ENCODE data around the gene LARGE1.

Gene LARGE1

DNA sequence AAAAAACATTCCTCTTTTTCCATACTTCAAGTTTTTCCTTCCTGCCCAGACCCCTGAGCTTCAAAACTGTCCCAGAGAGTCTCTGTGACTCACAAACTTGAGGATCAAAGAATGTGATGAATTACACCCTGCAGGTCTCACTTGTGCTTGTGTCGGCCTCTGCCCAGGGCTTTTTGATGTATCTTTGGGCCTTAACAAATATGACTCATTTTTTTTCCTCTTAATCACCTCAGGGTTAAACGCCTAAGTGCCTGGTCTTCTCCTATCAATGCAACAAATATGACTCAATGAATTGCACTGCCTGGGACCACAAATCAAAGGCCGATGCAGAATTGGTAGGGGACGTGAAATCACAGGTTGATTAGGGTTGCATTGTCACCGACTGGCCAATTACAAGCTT lies 267.7 kb downstream of the LARGE1 start:
- Histone ChIP-seq H3K9ac (ENCODE audit: low read depth, low read length, poor library complexity, severe bottlenecking) (no peak overlapping the region), H3K9me3 (ENCODE audit: insufficient read depth, low read depth, low read length) (peaks cover 6% of the 10 kb centered on the region; the same call in 1 of the 2 replicates), H3K4me2 (ENCODE audit: low read depth, low read length, poor library complexity, severe bottlenecking) (no peak overlapping the region), H3K36me3 (ENCODE audit: insufficient read depth, low read length) (no peaks in the 10 kb centered on the region), H3F3A (ENCODE audit: low read depth) (no peaks in the 10 kb centered on the region), H3K4me1 (ENCODE audit: insufficient read depth, low read length, poor library complexity, severe bottlenecking) (no peaks in the 10 kb centered on the region), H4K20me1 (ENCODE audit: insufficient read depth, low read length, poor library complexity, severe bottlenecking) (no peaks in the 10 kb centered on the region), H2AFZ (ENCODE audit: low read length) (no peak overlapping the region), H3K79me2 (ENCODE audit: insufficient read depth, low read length) (no peaks in the 10 kb centered on the region), H3K4me3 (ENCODE audit: low read length, poor library complexity, severe bottlenecking) (no peak overlapping the region), H3K27me3 (ENCODE audit: insufficient read depth, low read length, poor library complexity, severe bottlenecking) (no peaks in the 10 kb centered on the region), H3K9me2 (replicated peaks; ENCODE audit: low read depth, low read length) (no peaks in the 10 kb centered on the region)
- TF ChIP-seq EZH2phosphoT487 (IDR thresholded peaks at IDR 0.05; ENCODE audit: borderline replicate concordance): no peak
- TF ChIP-seq, protein P1, sequence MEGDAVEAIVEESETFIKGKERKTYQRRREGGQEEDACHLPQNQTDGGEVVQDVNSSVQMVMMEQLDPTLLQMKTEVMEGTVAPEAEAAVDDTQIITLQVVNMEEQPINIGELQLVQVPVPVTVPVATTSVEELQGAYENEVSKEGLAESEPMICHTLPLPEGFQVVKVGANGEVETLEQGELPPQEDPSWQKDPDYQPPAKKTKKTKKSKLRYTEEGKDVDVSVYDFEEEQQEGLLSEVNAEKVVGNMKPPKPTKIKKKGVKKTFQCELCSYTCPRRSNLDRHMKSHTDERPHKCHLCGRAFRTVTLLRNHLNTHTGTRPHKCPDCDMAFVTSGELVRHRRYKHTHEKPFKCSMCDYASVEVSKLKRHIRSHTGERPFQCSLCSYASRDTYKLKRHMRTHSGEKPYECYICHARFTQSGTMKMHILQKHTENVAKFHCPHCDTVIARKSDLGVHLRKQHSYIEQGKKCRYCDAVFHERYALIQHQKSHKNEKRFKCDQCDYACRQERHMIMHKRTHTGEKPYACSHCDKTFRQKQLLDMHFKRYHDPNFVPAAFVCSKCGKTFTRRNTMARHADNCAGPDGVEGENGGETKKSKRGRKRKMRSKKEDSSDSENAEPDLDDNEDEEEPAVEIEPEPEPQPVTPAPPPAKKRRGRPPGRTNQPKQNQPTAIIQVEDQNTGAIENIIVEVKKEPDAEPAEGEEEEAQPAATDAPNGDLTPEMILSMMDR (conservative IDR thresholded peaks at IDR 0.05; ENCODE audit: low read length): no peak

GRCh38 chr22:33650244-33650643 lies 270.0 kb downstream of the LARGE1 start:
- TF ChIP-seq, protein P1 (conservative IDR thresholded peaks at IDR 0.05; ENCODE audit: low read length): no peak
- TF ChIP-seq EZH2phosphoT487 (IDR thresholded peaks at IDR 0.05; ENCODE audit: borderline replicate concordance): no peak
- Histone ChIP-seq H3F3A (ENCODE audit: low read depth) (no peaks in the 10 kb centered on the region), H3K79me2 (ENCODE audit: insufficient read depth, low read length) (no peaks in the 10 kb centered on the region)

DNA sequence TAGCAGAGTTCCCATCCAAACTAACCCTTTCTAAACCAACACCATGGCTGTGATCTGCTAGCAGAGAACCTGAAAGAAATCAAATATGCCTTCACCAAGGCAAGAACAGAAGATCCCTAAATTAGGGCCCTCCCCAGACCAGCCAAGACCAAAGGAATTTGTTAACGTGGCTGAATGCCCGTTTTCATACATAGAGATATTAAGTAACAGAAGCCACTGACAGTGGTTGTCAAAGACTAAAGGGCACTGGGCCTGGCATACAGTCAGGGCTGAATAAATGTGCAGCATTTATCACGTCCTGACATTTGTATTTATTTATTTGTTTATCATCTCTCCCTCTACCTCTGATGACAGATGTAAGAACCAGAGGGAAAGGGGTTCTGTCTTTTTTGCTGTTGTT lies 271.8 kb downstream of the LARGE1 start:
- H2AFZ ChIP-seq (ENCODE audit: low read length): no peak overlapping the region
- H3F3A ChIP-seq (ENCODE audit: low read depth): no peaks in the 10 kb centered on the region
- H3K4me3 ChIP-seq (ENCODE audit: low read length, poor library complexity, severe bottlenecking): no peak overlapping the region
- no peaks in the 10 kb centered on the region for H3K36me3 ChIP-seq (ENCODE audit: insufficient read depth, low read length)
- no peaks in the 10 kb centered on the region for H3K27me3 ChIP-seq (ENCODE audit: insufficient read depth, low read length, poor library complexity, severe bottlenecking)
- no peaks in the 10 kb centered on the region for H4K20me1 ChIP-seq (ENCODE audit: insufficient read depth, low read length, poor library complexity, severe bottlenecking)
- no peak overlapping the region for H3K9ac ChIP-seq (ENCODE audit: low read depth, low read length, poor library complexity, severe bottlenecking)
- H3K9me2 ChIP-seq (replicated peaks; ENCODE audit: low read depth, low read length): no peaks in the 10 kb centered on the region
- H3K79me2 ChIP-seq (ENCODE audit: insufficient read depth, low read length): no peaks in the 10 kb centered on the region
- TF ChIP-seq EZH2phosphoT487 (IDR thresholded peaks at IDR 0.05; ENCODE audit: borderline replicate concordance): no peak
- TF ChIP-seq, protein P1 (conservative IDR thresholded peaks at IDR 0.05; ENCODE audit: low read length): no peak
- no peak overlapping the region for H3K4me2 ChIP-seq (ENCODE audit: low read depth, low read length, poor library complexity, severe bottlenecking)
- no peaks in the 10 kb centered on the region for H3K4me1 ChIP-seq (ENCODE audit: insufficient read depth, low read length, poor library complexity, severe bottlenecking)
- peaks cover 6% of the 10 kb centered on the region; the same call in 1 of the 2 replicates for H3K9me3 ChIP-seq (ENCODE audit: insufficient read depth, low read depth, low read length)

More at GRCh38 chr22:33650244-33650643, 270.0 kb downstream of the LARGE1 start:
- peaks cover 6% of the 10 kb centered on the region; the same call in 1 of the 2 replicates for H3K9me3 ChIP-seq (ENCODE audit: insufficient read depth, low read depth, low read length)
- H3K9ac ChIP-seq (ENCODE audit: low read depth, low read length, poor library complexity, severe bottlenecking): no peak overlapping the region
- H3K36me3 ChIP-seq (ENCODE audit: insufficient read depth, low read length): no peaks in the 10 kb centered on the region
- H3K4me2 ChIP-seq (ENCODE audit: low read depth, low read length, poor library complexity, severe bottlenecking): no peak overlapping the region
- no peak overlapping the region for H2AFZ ChIP-seq (ENCODE audit: low read length)
- H3K4me1 ChIP-seq (ENCODE audit: insufficient read depth, low read length, poor library complexity, severe bottlenecking): no peaks in the 10 kb centered on the region
- no peaks in the 10 kb centered on the region for H4K20me1 ChIP-seq (ENCODE audit: insufficient read depth, low read length, poor library complexity, severe bottlenecking)
- no peaks in the 10 kb centered on the region for H3K27me3 ChIP-seq (ENCODE audit: insufficient read depth, low read length, poor library complexity, severe bottlenecking)
- H3K4me3 ChIP-seq (ENCODE audit: low read length, poor library complexity, severe bottlenecking): no peak overlapping the region
- H3K9me2 ChIP-seq (replicated peaks; ENCODE audit: low read depth, low read length): no peaks in the 10 kb centered on the region
